Loucy (cell line): ENCODE results near the gene UQCC2.

Experiments used
- H2AFZ ChIP-seq: fragments of 200-600 bp; sonication (generic); 2 replicates; pipeline ENCODE4 v1.6.0; 2016; ENCODE audit warnings: antibody characterized with exemption, mild to moderate bottlenecking, low read length, moderate library complexity
- H3F3A ChIP-seq: fragments of 200-600 bp; 2 replicates; pipeline ENCODE4 v1.6.0; 2016; ENCODE audit warnings: antibody characterized with exemption, low read depth, mild to moderate bottlenecking
- H3K27me3 ChIP-seq: fragments of 200-600 bp; sonication (generic); 2 replicates; pipeline ENCODE4 v1.6.1; 2014; ENCODE audit warnings: low read length, mild to moderate bottlenecking; ENCODE audit not compliant: insufficient read depth, poor library complexity, severe bottlenecking
- H3K36me3 ChIP-seq: fragments of 200-600 bp; sonication (generic); 2 replicates; pipeline ENCODE4 v1.6.1; 2016; ENCODE audit warnings: low read length; ENCODE audit not compliant: insufficient read depth
- H3K4me1 ChIP-seq: fragments of 200-600 bp; sonication (generic); 2 replicates; pipeline ENCODE4 v1.5.1; 2014; ENCODE audit warnings: low read length, mild to moderate bottlenecking; ENCODE audit not compliant: insufficient read depth, poor library complexity, severe bottlenecking
- H3K4me2 ChIP-seq: fragments of 200-600 bp; sonication (generic); 2 replicates; pipeline ENCODE4 v1.6.0; 2014; ENCODE audit warnings: antibody characterized with exemption, low read length, low read depth, mild to moderate bottlenecking; ENCODE audit not compliant: poor library complexity, severe bottlenecking
- H3K4me3 ChIP-seq: fragments of 200-600 bp; sonication (generic); 2 replicates; pipeline ENCODE4 v1.5.1; 2014; ENCODE audit warnings: low read length, mild to moderate bottlenecking, mixed read lengths; ENCODE audit not compliant: poor library complexity, severe bottlenecking
- H3K79me2 ChIP-seq: fragments of 200-600 bp; sonication (generic); 2 replicates; pipeline ENCODE4 v1.6.1; 2014; ENCODE audit warnings: low read length; ENCODE audit not compliant: insufficient read depth
- H3K9ac ChIP-seq: fragments of 200-600 bp; sonication (generic); 2 replicates; pipeline ENCODE4 v1.6.0; 2014; ENCODE audit warnings: mild to moderate bottlenecking, low read depth, low read length, moderate library complexity; ENCODE audit not compliant: poor library complexity, severe bottlenecking
- H3K9me2 ChIP-seq: fragments of 200-600 bp; sonication (generic); replicated peaks from 2 replicates; pipeline ENCODE4 v1.6.1; 2016; ENCODE audit warnings: low read depth, low read length, mixed read lengths
- H3K9me3 ChIP-seq: fragments of 200-600 bp; sonication (generic); 2 replicates; pipeline ENCODE4 v1.6.1; 2014; ENCODE audit warnings: mild to moderate bottlenecking, antibody characterized with exemption, low read length, low read depth; ENCODE audit not compliant: insufficient read depth
- H4K20me1 ChIP-seq: fragments of 200-600 bp; sonication (generic); 2 replicates; pipeline ENCODE4 v1.6.0; 2014; ENCODE audit warnings: antibody characterized with exemption, low read length, mild to moderate bottlenecking; ENCODE audit not compliant: insufficient read depth, poor library complexity, severe bottlenecking
- CTCF ChIP-seq: fragments of 200-600 bp; sonication (generic); conservative IDR thresholded peaks from 2 replicates; pipeline ENCODE4 v1.5.1; 2014; ENCODE audit warnings: mild to moderate bottlenecking, antibody characterized with exemption, low read length
- EZH2phosphoT487 ChIP-seq: fragments of 200-600 bp; IDR thresholded peaks from 2 replicates; pipeline ENCODE4 v1.6.1; 2018; ENCODE audit warnings: antibody characterized with exemption, mild to moderate bottlenecking, moderate library complexity, borderline replicate concordance

Gene UQCC2

GRCh38 chr6:33751771-33752645, 40.5 kb upstream of the UQCC2 start:
- no peaks in the 10 kb centered on the region for H3K79me2 ChIP-seq
- no peak overlapping the region for H3K4me2 ChIP-seq
- H3K4me3 ChIP-seq, result no peak overlapping the region
- no peaks in the 10 kb centered on the region for H3K9me3 ChIP-seq
- no peaks in the 10 kb centered on the region for H3K27me3 ChIP-seq
- H2AFZ ChIP-seq, result no peak overlapping the region
- peaks cover 5% of the 10 kb centered on the region for H3K4me1 ChIP-seq
- no peaks in the 10 kb centered on the region for H3K9me2 ChIP-seq
- H4K20me1 ChIP-seq, result no peaks in the 10 kb centered on the region
- no peaks in the 10 kb centered on the region for H3F3A ChIP-seq
- no peak overlapping the region for H3K9ac ChIP-seq
- H3K36me3 ChIP-seq, result no peaks in the 10 kb centered on the region
- no peak for TF ChIP-seq CTCF
- no peak for TF ChIP-seq EZH2phosphoT487

GRCh38 chr6:33750244-33750991, 38.9 kb upstream of the UQCC2 start:
- TF ChIP-seq EZH2phosphoT487, result no peak
- no peak for TF ChIP-seq CTCF
- no peaks in the 10 kb centered on the region for H4K20me1 ChIP-seq
- no peaks in the 10 kb centered on the region for H3F3A ChIP-seq
- no peak overlapping the region for H3K9ac ChIP-seq
- peaks cover 14% of the 10 kb centered on the region for H3K4me1 ChIP-seq
- no peaks in the 10 kb centered on the region for H3K9me2 ChIP-seq
- H3K4me3 ChIP-seq, result no peak overlapping the region
- no peaks in the 10 kb centered on the region for H3K9me3 ChIP-seq
- H3K27me3 ChIP-seq, result no peaks in the 10 kb centered on the region
- H3K4me2 ChIP-seq, result no peak overlapping the region
- H3K36me3 ChIP-seq, result no peaks in the 10 kb centered on the region
- H2AFZ ChIP-seq, result no peak overlapping the region
- no peaks in the 10 kb centered on the region for H3K79me2 ChIP-seq

GRCh38 chr6:33749401-33749800, 37.9 kb upstream of the UQCC2 start:
- H3K9ac ChIP-seq, result no peak overlapping the region
- no peak overlapping the region for H3K4me3 ChIP-seq
- no peaks in the 10 kb centered on the region for H3K9me2 ChIP-seq
- no peaks in the 10 kb centered on the region for H4K20me1 ChIP-seq
- no peaks in the 10 kb centered on the region for H3K79me2 ChIP-seq
- H3K36me3 ChIP-seq, result no peaks in the 10 kb centered on the region
- H3K4me2 ChIP-seq, result no peak overlapping the region
- no peak overlapping the region for H2AFZ ChIP-seq
- TF ChIP-seq EZH2phosphoT487, result no peak
- TF ChIP-seq CTCF, result no peak
- no peaks in the 10 kb centered on the region for H3K9me3 ChIP-seq
- no peaks in the 10 kb centered on the region for H3F3A ChIP-seq
- H3K4me1 ChIP-seq, result peaks cover 23% of the 10 kb centered on the region
- H3K27me3 ChIP-seq, result no peaks in the 10 kb centered on the region
